ENCODE data around the gene ZNF774. TPM values are rescaled to one million over a fixed set of nuclear protein-coding genes. Genes with fewer than 3 reads are reported as not detected.

The ZNF774 gene
- total RNA-seq, 4 donors from 2014 or later: 0.51 to 5.5 (median 3.8) TPM

GRCh38 chr15:90375071-90375470, 23.0 kb downstream of the ZNF774 start:
- Histone ChIP-seq H3K4me1 (no peaks in the 10 kb centered on the region), H3K27ac (no peak overlapping the region), H3K36me3 (no peaks in the 10 kb centered on the region), H3K4me3 (no peak overlapping the region), H3K9me3 (peaks cover 0 to 7% of the 10 kb centered on the region in 2 donors), H3K27me3 (no peaks in the 10 kb centered on the region)
- no peak for DNase-seq
- intact Hi-C loops (cut with DNase I; ENCODE audit: low total_unique reads): no loop called here
- TF ChIP-seq, protein P1, sequence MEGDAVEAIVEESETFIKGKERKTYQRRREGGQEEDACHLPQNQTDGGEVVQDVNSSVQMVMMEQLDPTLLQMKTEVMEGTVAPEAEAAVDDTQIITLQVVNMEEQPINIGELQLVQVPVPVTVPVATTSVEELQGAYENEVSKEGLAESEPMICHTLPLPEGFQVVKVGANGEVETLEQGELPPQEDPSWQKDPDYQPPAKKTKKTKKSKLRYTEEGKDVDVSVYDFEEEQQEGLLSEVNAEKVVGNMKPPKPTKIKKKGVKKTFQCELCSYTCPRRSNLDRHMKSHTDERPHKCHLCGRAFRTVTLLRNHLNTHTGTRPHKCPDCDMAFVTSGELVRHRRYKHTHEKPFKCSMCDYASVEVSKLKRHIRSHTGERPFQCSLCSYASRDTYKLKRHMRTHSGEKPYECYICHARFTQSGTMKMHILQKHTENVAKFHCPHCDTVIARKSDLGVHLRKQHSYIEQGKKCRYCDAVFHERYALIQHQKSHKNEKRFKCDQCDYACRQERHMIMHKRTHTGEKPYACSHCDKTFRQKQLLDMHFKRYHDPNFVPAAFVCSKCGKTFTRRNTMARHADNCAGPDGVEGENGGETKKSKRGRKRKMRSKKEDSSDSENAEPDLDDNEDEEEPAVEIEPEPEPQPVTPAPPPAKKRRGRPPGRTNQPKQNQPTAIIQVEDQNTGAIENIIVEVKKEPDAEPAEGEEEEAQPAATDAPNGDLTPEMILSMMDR (IDR thresholded peaks at IDR 0.05): no peak
- TF ChIP-seq POLR2A (IDR thresholded peaks at IDR 0.05): no peak

GRCh38 chr15:90376789-90377188, 24.7 kb downstream of the ZNF774 start:
- intact Hi-C loops (cut with DNase I; ENCODE audit: low total_unique reads): no loop called here
- Histone ChIP-seq H3K27me3 (no peaks in the 10 kb centered on the region), H3K4me1 (no peaks in the 10 kb centered on the region), H3K36me3 (no peaks in the 10 kb centered on the region), H3K4me3 (no peak overlapping the region), H3K9me3 (peaks cover 0 to 7% of the 10 kb centered on the region in 2 donors), H3K27ac (no peak overlapping the region)
- no peak for DNase-seq
- TF ChIP-seq POLR2A (IDR thresholded peaks at IDR 0.05): no peak
- TF ChIP-seq, protein P1 (IDR thresholded peaks at IDR 0.05): no peak

DNA sequence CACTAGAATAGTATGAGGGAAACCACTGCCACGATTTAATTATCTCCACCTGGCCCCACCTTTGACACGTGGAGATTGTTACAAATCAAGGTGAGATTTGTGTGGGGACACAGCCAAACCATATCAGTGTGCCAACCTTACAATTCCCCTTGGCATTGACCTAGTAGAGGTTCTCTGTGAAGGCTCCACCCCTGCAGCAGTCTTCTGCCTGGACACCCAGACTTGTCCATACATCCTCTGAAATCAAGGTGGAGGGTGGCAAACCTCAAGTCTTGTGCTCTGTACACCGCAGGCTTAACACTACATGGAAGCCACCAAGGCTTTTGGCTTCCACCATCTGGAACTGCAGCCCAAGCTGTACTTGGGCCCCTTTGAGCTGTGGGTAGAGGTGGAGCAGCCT, 27.2 kb downstream of the ZNF774 start:
- intact Hi-C loops (cut with DNase I; ENCODE audit: low total_unique reads): no loop called here
- Histone ChIP-seq H3K4me3 (no peak overlapping the region), H3K4me1 (no peaks in the 10 kb centered on the region), H3K27me3 (no peaks in the 10 kb centered on the region), H3K36me3 (no peaks in the 10 kb centered on the region), H3K9me3 (peaks cover 0 to 7% of the 10 kb centered on the region in 2 donors), H3K27ac (no peak overlapping the region)
- TF ChIP-seq, protein P1 (IDR thresholded peaks at IDR 0.05): no peak
- no peak for TF ChIP-seq POLR2A (IDR thresholded peaks at IDR 0.05)
- no peak for DNase-seq

GRCh38 chr15:90381515-90381914, 29.4 kb downstream of the ZNF774 start:
- H3K27me3 ChIP-seq: no peaks in the 10 kb centered on the region
- intact Hi-C loops (cut with DNase I; ENCODE audit: low total_unique reads): no loop called here
- no peak for TF ChIP-seq POLR2A (IDR thresholded peaks at IDR 0.05)
- TF ChIP-seq, protein P1 (IDR thresholded peaks at IDR 0.05): no peak
- no peaks in the 10 kb centered on the region for H3K4me1 ChIP-seq
- H3K4me3 ChIP-seq: no peak overlapping the region
- H3K27ac ChIP-seq: no peak overlapping the region
- H3K36me3 ChIP-seq: no peaks in the 10 kb centered on the region
- DNase-seq: no peak
- peaks cover 0 to 7% of the 10 kb centered on the region in 2 donors for H3K9me3 ChIP-seq

DNA sequence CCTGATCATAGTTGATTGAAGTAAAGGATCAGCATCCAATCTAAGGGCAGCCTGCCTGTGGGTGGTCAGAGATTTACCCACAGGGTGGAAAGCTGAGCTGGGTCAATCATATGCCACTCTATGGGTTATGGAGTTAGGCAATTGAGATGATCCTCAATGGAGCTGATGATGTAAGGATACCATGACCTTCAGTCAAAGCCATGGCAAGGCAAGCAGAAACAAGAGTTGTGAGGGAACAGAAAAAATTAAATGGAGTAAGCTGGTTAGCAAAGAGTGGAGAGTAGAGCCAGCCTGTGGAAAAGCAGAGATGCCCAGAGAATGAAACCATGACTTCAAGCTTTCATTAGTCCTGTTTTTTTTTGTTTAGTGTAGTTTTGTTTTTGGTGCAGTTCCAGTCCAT, 30.2 kb downstream of the ZNF774 start:
- DNase-seq: no peak
- no peak for TF ChIP-seq POLR2A (IDR thresholded peaks at IDR 0.05)
- TF ChIP-seq, protein P1 (IDR thresholded peaks at IDR 0.05): no peak
- no peak overlapping the region for H3K4me3 ChIP-seq
- no peaks in the 10 kb centered on the region for H3K36me3 ChIP-seq
- H3K27me3 ChIP-seq: no peaks in the 10 kb centered on the region
- no peaks in the 10 kb centered on the region for H3K4me1 ChIP-seq
- intact Hi-C loops (cut with DNase I; ENCODE audit: low total_unique reads): no loop called here
- peaks cover 0 to 7% of the 10 kb centered on the region in 2 donors for H3K9me3 ChIP-seq
- H3K27ac ChIP-seq: no peak overlapping the region

Data from uterus (tissue), 4 donors.